GM13976 (cell line): ENCODE data around the gene IL3.

Experiments used
- DNase-seq: peaks from one replicate; pipeline ENCODE4 v3.0.0; 2012; ENCODE audit warnings: low spot score
- in situ Hi-C: fragments of 300-500 bp; cut with MboI; formaldehyde crosslinking; loops from one replicate; pipeline ENCODE4 v1.12.0; 2022; ENCODE audit warnings: low sequenced_read_pairs, mixed read lengths, inconsistent platforms; ENCODE audit not compliant: unreplicated experiment
- TF ChIP-seq, protein P1 (sequence below): IDR thresholded peaks from 2 replicates; pipeline ENCODE4 v1.5.1; 2012; ENCODE audit warnings: borderline replicate concordance, mild to moderate bottlenecking; ENCODE audit not compliant: insufficient read depth; ENCODE audit errors: extremely low read depth, missing control alignments, control extremely low read depth

Gene IL3

DNA sequence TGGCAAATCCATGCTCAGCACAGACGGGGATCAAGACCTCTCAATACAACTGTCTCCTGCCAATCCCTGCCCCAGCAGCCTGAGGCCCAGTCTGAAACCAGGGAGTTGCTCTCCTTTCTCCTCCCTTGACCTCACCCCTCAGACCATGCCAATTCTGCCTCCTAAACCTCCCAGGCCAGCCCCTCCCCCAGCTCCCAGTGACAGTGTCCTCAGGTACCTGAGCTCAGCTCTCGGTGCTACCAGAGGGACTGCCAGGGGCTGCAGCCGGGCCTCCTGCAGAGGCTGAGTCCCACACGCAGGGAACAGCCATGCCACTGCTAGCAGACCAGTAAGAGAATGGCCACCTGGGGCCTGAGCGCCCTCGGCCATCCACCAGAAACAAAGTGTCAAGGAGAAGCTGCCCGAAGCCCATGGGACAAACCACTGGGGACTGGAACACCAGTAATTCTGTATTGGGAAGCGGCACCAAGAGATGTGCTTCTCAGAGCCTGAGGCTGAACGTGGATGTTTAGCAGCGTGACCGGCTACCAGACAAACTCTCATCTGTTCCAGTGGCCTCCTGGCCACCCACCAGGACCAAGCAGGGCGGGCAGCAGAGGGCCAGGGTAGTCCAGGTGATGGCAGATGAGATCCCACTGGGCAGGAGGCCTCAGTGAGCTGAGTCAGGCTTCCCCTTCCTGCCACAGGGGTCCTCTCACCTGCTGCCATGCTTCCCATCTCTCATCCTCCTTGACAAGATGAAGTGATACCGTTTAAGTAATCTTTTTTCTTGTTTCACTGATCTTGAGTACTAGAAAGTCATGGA lies 557 bp upstream of the IL3 start:
- DNase-seq = peak; percentile 23
- in situ Hi-C loops = no loop called here
- TF ChIP-seq, protein P1, sequence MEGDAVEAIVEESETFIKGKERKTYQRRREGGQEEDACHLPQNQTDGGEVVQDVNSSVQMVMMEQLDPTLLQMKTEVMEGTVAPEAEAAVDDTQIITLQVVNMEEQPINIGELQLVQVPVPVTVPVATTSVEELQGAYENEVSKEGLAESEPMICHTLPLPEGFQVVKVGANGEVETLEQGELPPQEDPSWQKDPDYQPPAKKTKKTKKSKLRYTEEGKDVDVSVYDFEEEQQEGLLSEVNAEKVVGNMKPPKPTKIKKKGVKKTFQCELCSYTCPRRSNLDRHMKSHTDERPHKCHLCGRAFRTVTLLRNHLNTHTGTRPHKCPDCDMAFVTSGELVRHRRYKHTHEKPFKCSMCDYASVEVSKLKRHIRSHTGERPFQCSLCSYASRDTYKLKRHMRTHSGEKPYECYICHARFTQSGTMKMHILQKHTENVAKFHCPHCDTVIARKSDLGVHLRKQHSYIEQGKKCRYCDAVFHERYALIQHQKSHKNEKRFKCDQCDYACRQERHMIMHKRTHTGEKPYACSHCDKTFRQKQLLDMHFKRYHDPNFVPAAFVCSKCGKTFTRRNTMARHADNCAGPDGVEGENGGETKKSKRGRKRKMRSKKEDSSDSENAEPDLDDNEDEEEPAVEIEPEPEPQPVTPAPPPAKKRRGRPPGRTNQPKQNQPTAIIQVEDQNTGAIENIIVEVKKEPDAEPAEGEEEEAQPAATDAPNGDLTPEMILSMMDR = no peak

- TF ChIP-seq, protein P1 = peak; percentile 94
- DNase-seq = peak; percentile 82
- in situ Hi-C loops = no loop called here
Measured at GRCh38 chr5:132063090-132063911, 2.8 kb downstream of the IL3 start.

GRCh38 chr5:132064140-132064539 lies 3.7 kb downstream of the IL3 start:
- in situ Hi-C loops = no loop called here

DNA sequence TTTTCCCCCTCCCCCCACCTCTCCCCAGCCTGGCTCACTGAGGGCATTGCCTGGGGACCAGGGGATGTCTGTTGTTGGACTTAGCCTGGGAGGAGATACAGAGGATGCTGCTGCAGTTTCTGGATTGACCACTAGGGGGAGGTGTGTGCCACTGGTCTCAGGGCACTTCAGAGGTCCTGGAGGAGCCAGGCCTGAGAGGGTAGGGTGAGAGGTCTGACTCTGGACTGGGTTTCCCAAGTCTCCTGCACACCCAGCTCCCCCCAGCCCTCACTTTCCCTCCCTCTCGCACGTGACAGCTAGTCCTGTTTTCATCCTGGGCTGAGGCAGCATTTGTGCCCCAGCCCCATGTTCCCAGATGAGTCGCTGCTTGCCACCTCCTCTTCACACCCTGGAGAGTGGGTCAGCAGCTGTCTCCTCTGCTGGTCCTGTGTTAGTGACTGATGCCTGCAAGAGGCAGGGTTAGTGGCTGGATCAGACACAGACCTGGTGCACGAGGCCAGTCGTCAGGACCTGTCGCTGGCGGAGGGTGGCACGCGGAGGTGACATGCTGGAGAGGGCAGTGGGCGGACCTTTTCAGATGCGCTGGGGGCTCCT lies 4.4 kb downstream of the IL3 start:
- DNase-seq = peak; percentile 87
- TF ChIP-seq, protein P1 = peak; percentile 94
- in situ Hi-C loops = loop anchor here (5.0 kb wide), 1 partner anchor 112 kb away; no protein-coding TSS in a partner anchor

More at GRCh38 chr5:132064140-132064539, 3.7 kb downstream of the IL3 start:
- DNase-seq = no peak
- TF ChIP-seq, protein P1 = no peak

DNA sequence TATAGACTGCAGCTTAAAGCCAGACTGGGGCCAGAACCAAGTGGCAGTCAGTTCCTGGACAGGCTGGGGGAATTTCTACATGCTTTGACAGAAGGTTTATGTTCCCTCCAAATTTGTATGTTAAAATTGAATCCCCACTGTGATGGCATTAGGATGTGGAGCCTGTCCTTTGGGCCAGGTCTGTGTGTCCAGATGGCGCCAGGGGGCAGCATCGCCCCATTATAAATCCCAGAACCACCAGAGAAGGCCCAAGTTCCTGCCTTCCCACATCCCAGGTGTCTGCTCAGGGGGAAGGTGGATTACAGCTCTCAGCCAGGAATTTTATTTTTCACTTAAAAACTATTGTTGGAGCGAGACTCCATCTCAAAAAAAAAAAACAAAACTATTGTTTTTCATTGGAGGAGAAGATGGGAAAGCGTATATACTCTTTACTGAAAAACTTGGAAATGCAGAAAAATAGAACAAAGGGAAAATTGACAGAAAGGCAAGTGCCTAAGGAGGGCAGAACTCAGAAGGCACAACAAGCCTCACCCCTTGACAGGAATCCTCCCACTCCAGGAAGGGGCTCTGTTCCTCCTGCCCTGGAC lies 5.0 kb downstream of the IL3 start:
- in situ Hi-C loops = loop anchor here (5.0 kb wide), 1 partner anchor 112 kb away; no protein-coding TSS in a partner anchor
- TF ChIP-seq, protein P1 = peak; percentile 66
- DNase-seq = peak; percentile 84
